B cell (primary cell): ENCODE data around the gene ARHGEF38. TPM values are rescaled to one million over a fixed set of nuclear protein-coding genes. Genes with fewer than 3 reads are reported as not detected.

Experiments
- ATAC-seq: fragments of 200-7000 bp; cut with Tn5 transposase; one replicate; pipeline ENCODE4 v1.10.0; 2021; ENCODE audit warnings: low read depth, mild to moderate bottlenecking, moderate number of reproducible peaks, moderate library complexity
- CTCF ChIA-PET: fragments of 350-600 bp; sonication (Branson Sonifier 250); formaldehyde crosslinking; loops from one replicate; lab custom pipeline; 2021; ENCODE audit warnings: antibody characterized with exemption, inconsistent platforms; lab: Charles Lee
- POLR2A ChIA-PET: fragments of 350-600 bp; sonication (Branson Sonifier 250); formaldehyde crosslinking; loops from one replicate; lab custom pipeline; 2021; ENCODE audit warnings: antibody characterized with exemption; lab: Charles Lee
- DNase-seq: peaks from one replicate; pipeline ENCODE4 v3.0.0; 2013
- H2AFZ ChIP-seq: 2 replicates; pipeline ENCODE4 v1.6.1; 2012; ENCODE audit warnings: mild to moderate bottlenecking, low read depth, low read length; ENCODE audit not compliant: insufficient read depth, poor library complexity, severe bottlenecking
- H3K27ac ChIP-seq, 2 donors: 1 replicate in 1 of 2; 2 replicates in 1 of 2; pipeline ENCODE4 v1.5.1; 2012 to 2013; ENCODE audit warnings: low read length in 2 of 2, mild to moderate bottlenecking in 2 of 2, moderate library complexity in 1 of 2
- H3K27me3 ChIP-seq, 4 experiments: fragments of 200-600 bp in 1 of 4; sonication (generic) in 1 of 4; replicated peaks in 1 of 4; 1 replicate in 2 of 4; 2 replicates in 2 of 4; pipeline versions ENCODE4 v1.6.1 to v1.7.0; 2013 to 2016; ENCODE audit warnings: low read length in 3 of 4, mild to moderate bottlenecking in 2 of 4, mixed read lengths in 1 of 4, moderate library complexity in 1 of 4; ENCODE audit not compliant: insufficient read depth in 4 of 4, control insufficient read depth in 3 of 4; ENCODE audit errors: control extremely low read depth in 1 of 4
- H3K36me3 ChIP-seq, 2 experiments: replicated peaks in 1 of 2; 1 replicate in 1 of 2; 2 replicates in 1 of 2; pipeline versions ENCODE4 v1.6.1 to v1.7.1; 2013; ENCODE audit warnings: low read length in 1 of 2; ENCODE audit not compliant: insufficient read depth in 2 of 2, control insufficient read depth in 1 of 2; ENCODE audit errors: control extremely low read depth in 1 of 2, extremely low read depth in 1 of 2
- H3K4me1 ChIP-seq, 2 donors: fragments of 200-600 bp in 1 of 2; sonication (generic) in 1 of 2; 1 replicate in 1 of 2; 2 replicates in 1 of 2; pipeline versions ENCODE4 v1.5.1 to v1.6.1; 2013 to 2017; ENCODE audit warnings: low read length in 2 of 2; ENCODE audit not compliant: control insufficient read depth in 2 of 2, insufficient read depth in 2 of 2
- H3K4me2 ChIP-seq: replicated peaks from 2 replicates; pipeline ENCODE3; 2012; ENCODE audit warnings: mild to moderate bottlenecking, low read depth, low read length; ENCODE audit not compliant: poor library complexity, severe bottlenecking
- H3K4me3 ChIP-seq, 5 experiments: fragments of 200-600 bp in 1 of 5; sonication (generic) in 1 of 5; 1 replicate in 3 of 5; 2 replicates in 2 of 5; pipeline versions ENCODE4 v1.5.1 to v1.7.0; 2011 to 2016; ENCODE audit warnings: low read length in 4 of 5, mild to moderate bottlenecking in 4 of 5, low read depth in 2 of 5, control low read depth in 1 of 5, moderate library complexity in 1 of 5; ENCODE audit not compliant: insufficient read depth in 1 of 5; ENCODE audit errors: control extremely low read depth in 1 of 5, extremely low read depth in 1 of 5
- H3K79me2 ChIP-seq: fragments of 200-600 bp; sonication (generic); one replicate; pipeline ENCODE4 v1.6.0; 2016; ENCODE audit warnings: low read length; ENCODE audit not compliant: control insufficient read depth, insufficient read depth
- H3K9ac ChIP-seq: fragments of 200-600 bp; sonication (generic); 2 replicates; pipeline ENCODE4 v1.6.1; 2017; ENCODE audit warnings: mild to moderate bottlenecking, low read length, moderate library complexity
- H3K9me3 ChIP-seq, 3 donors: one replicate each; pipeline versions ENCODE4 v1.6.1 to v1.7.1; 2013; ENCODE audit warnings: low read length in 2 of 3; ENCODE audit not compliant: control insufficient read depth in 2 of 3, insufficient read depth in 1 of 3; ENCODE audit errors: control extremely low read depth in 1 of 3
- H4K20me1 ChIP-seq: 2 replicates; pipeline ENCODE4 v1.6.0; 2012; ENCODE audit warnings: mild to moderate bottlenecking, low read length; ENCODE audit not compliant: insufficient read depth, control insufficient read depth, poor library complexity, severe bottlenecking
- H3K27ac Mint-ChIP-seq: one replicate; pipeline ENCODE4 v1.8.0; 2021; ENCODE audit warnings: mixed read lengths
- H3K27me3 Mint-ChIP-seq: one replicate; pipeline ENCODE4 v1.8.0; 2021; ENCODE audit warnings: mixed read lengths
- H3K4me1 Mint-ChIP-seq: one replicate; pipeline ENCODE4 v1.8.0; 2021; ENCODE audit warnings: mixed read lengths
- H3K4me3 Mint-ChIP-seq: one replicate; pipeline ENCODE4 v1.8.0; 2021; ENCODE audit warnings: mixed read lengths
- H3K9me3 Mint-ChIP-seq: one replicate; pipeline ENCODE4 v1.8.0; 2022; ENCODE audit warnings: mixed read lengths; ENCODE audit not compliant: insufficient read depth
- CTCF ChIP-seq: fragments of 200-600 bp; IDR thresholded peaks from one replicate; pipeline ENCODE4 v1.8.0; 2022; ENCODE audit warnings: antibody characterized with exemption, mild to moderate bottlenecking
- EZH2 ChIP-seq: IDR thresholded peaks from 2 replicates; pipeline ENCODE4 v1.6.1; 2012; ENCODE audit warnings: borderline replicate concordance, low read depth, mild to moderate bottlenecking, moderate library complexity, low read length; ENCODE audit not compliant: insufficient read depth, poor library complexity, severe bottlenecking
- WGBS: methylation state at CpG from one replicate; pipeline ENCODE4 v1.1.5; 2013; ENCODE audit warnings: missing lambda C conversion rate; ENCODE audit not compliant: insufficient coverage; 5-methylcytosine and 5-hydroxymethylcytosine counted together
- intact Hi-C: fragments of 100-400 bp; cut with micrococcal nuclease; formaldehyde crosslinking; loops from one replicate; pipeline ENCODE4 v1.10.0; 2022
- polyA plus RNA-seq: library from polyadenylated mRNA; depleted of rRNA; stranded (reverse); fragments of >200 nt; gene quantifications from 2 replicates; pipeline ENCODE4 v1.2.3, GENCODE V29; 2012
- total RNA-seq, 2 donors: library from RNA; stranded (reverse); fragments of 120-200 nt in 1 of 2; gene quantifications; 1 replicate in 1 of 2; 2 replicates in 1 of 2; pipeline versions ENCODE4 v1.2.3 to v1.2.4, GENCODE V29; 2013 to 2022

The ARHGEF38 gene
- total and polyA plus RNA-seq, 2 donors (not counting 1 experiment from before 2014, with no cell fraction given) = not detected

- Histone ChIP-seq H4K20me1 (no peaks in the 10 kb centered on the region), H3K27ac (no peak overlapping the region), H3K4me2 (no peak overlapping the region), H2AFZ (no peak overlapping the region), H3K4me1 (no peaks in the 10 kb centered on the region), H3K79me2 (no peaks in the 10 kb centered on the region), H3K9ac (no peak overlapping the region), H3K4me3 (no peak overlapping the region), H3K27me3 (no peaks in the 10 kb centered on the region), H3K36me3 (no peaks in the 10 kb centered on the region), H3K9me3 (no peaks in the 10 kb centered on the region)
- H3K9me3 Mint-ChIP-seq = no peaks in the 10 kb centered on the region
- H3K4me1 Mint-ChIP-seq = no peaks in the 10 kb centered on the region
- ATAC-seq = no peak
- H3K27me3 Mint-ChIP-seq = no peaks in the 10 kb centered on the region
- H3K4me3 Mint-ChIP-seq = no peak overlapping the region
- POLR2A ChIA-PET = no interaction called here
- WGBS = no CpG with 5 or more reads among the region's 2 CpGs
- no peak overlapping the region for H3K27ac Mint-ChIP-seq
- DNase-seq = no peak
- intact Hi-C loops = no loop called here
- TF ChIP-seq EZH2 = no peak
- TF ChIP-seq CTCF = no peak
- CTCF ChIA-PET = no interaction called here
Measured at GRCh38 chr4:105503484-105503883, 48.9 kb upstream of the ARHGEF38 start.

GRCh38 chr4:105504744-105505143 is 47.7 kb upstream of the ARHGEF38 start:
- no peak overlapping the region for H3K27ac ChIP-seq
- ATAC-seq = no peak
- H3K9me3 ChIP-seq = no peaks in the 10 kb centered on the region
- no peak overlapping the region for H3K9ac ChIP-seq
- H4K20me1 ChIP-seq = no peaks in the 10 kb centered on the region
- no peaks in the 10 kb centered on the region for H3K27me3 Mint-ChIP-seq
- DNase-seq = no peak
- POLR2A ChIA-PET = no interaction called here
- peaks cover 9% of the 10 kb centered on the region for H3K4me1 Mint-ChIP-seq
- H3K27me3 ChIP-seq = no peaks in the 10 kb centered on the region
- no peaks in the 10 kb centered on the region for H3K36me3 ChIP-seq
- no peaks in the 10 kb centered on the region for H3K4me1 ChIP-seq
- no peak overlapping the region for H2AFZ ChIP-seq
- H3K9me3 Mint-ChIP-seq = no peaks in the 10 kb centered on the region
- no peak overlapping the region for H3K4me3 ChIP-seq
- intact Hi-C loops = no loop called here
- H3K27ac Mint-ChIP-seq = no peak overlapping the region
- WGBS = no CpG with 5 or more reads among the region's 2 CpGs
- H3K4me3 Mint-ChIP-seq = no peak overlapping the region
- CTCF ChIA-PET = no interaction called here
- H3K79me2 ChIP-seq = no peaks in the 10 kb centered on the region
- TF ChIP-seq EZH2 (no peak), CTCF (no peak)
- no peak overlapping the region for H3K4me2 ChIP-seq
